Anterior cingulate cortex (tissue), 58 donors: ENCODE data around the gene WDR31.
"Not testable (repeated sequence)": the region's sequence is repeated elsewhere in the genome, so short reads cannot be mapped to it uniquely, and the experiment has no call there.

Experiments
- DNase-seq, 58 donors: peaks; one replicate each; lab custom pipeline; 2025; lab: John Stamatoyannopoulos, UW

The WDR31 gene

GRCh38 chr9:113368982-113369854 is 29.1 kb upstream of the WDR31 start:
- DNase-seq, result no peak

DNA sequence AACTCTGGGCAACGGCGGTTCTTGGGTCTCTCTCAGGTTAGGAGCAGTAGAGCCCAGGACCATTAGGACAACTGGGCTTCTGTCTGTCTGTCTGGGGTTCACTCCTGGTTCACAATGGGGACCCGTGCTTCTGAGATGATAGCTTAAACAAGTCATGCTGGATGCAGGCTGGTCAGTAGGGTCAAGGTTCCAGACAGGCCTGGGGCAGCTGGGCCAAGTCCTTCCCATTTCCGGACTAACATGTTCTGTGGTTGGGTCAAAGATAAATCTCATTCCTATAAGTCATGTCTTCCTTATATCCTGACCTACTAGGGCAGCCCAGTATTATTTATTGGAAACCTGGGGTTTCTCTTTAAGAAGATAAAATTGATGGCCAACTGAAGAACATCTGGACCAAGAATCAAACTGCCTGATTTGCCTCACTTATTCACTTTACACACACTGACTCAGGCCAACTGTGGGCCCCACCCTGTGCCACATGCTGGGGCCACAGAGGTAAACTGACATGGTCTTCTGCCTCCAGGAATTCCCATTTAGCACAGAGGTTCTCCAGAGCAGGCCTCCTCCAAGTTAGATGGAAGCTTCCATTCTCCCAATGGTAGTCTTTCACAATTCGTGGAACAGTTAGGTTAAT is 28.4 kb upstream of the WDR31 start:
- DNase-seq, result no peak

GRCh38 chr9:113365652-113366051 is 25.6 kb upstream of the WDR31 start:
- not testable (repeated sequence) for DNase-seq

GRCh38 chr9:113364951-113365350 is 24.9 kb upstream of the WDR31 start:
- no peak for DNase-seq

DNA sequence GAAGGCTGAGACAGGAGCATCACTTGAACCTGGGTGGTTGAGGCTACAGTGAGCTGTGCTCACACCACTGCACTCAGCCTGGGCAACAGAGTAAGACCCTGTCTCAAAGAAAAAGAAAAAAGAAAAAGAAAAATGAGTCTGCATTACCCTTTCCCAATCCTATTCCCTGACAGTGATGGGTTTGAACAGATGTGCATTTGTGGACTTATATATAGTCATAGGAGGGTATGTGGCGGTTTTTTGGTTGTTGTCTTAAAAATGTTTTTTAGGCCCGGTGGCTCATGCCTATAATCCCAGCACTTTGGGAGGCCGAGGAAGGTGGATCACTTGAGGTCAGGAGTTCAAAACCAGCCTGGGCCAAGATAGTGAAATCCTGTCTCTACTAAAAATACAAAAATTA is 23.3 kb upstream of the WDR31 start:
- no peak for DNase-seq

GRCh38 chr9:113361304-113362018 is 21.4 kb upstream of the WDR31 start:
- DNase-seq, result peak in 14 of 58 donors; percentile 4 to 44 (median 15)

DNA sequence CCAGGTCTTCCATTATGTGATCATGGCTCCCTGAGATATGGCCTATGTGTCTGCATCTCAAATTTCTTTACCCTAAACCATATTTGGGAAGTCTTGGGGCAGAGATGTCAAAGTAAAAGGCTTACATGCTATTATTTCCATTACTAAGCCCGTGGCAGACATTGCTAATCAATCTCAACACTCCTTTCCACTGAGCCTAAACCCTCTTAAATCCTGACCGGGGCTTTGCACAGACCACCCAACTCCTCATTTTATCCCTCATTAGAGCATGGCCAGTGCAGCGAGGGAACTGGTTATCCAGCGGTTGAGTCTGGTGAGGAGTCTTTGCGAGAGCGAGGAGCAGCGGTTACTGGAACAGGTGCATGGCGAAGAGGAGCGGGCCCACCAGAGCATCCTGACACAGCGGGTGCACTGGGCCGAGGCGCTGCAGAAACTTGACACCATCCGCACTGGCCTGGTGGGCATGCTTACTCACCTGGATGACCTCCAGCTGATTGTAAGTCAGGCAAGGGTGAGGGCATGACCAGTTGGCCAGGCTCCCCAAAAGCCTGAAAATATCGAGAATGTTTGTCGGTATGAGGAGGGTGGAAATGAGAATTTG is 20.3 kb upstream of the WDR31 start:
- DNase-seq, result no peak

- DNase-seq, result no peak
Measured at GRCh38 chr9:113359385-113359784, 19.3 kb upstream of the WDR31 start.

GRCh38 chr9:113356686-113357292 is 16.7 kb upstream of the WDR31 start:
- DNase-seq, result peak in 1 of 58 donors; percentile 32

DNA sequence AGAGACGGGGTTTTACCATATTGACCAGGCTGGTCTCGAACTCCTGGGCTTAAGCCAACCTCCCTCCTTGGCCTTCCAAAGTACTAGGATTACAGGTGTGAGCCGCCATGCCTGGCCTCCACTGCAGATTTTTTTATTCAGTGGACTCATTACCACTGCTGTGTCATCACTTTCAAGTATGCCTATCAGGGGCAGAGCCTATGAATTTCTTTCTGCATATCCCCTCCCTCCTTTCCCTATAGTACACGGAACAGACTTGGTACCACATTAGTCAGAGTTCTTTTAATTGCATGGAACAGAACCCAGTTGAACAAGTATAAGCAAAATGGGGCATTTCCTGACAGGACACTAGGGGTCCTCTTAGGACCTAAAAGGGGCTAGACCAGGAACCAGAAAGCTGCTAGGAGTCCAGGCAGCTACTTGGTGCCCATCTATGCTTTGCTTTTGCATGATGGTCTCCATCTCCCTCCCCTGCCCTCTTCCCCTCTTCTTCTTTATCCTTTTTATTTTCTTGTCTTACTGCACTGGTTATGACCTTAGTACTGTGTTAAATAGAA is 15.0 kb upstream of the WDR31 start:
- no peak for DNase-seq

- no peak for DNase-seq
Measured at GRCh38 chr9:113352411-113352810, 12.3 kb upstream of the WDR31 start.

- no peak for DNase-seq
Measured at GRCh38 chr9:113352006-113352405, 11.9 kb upstream of the WDR31 start.

DNA sequence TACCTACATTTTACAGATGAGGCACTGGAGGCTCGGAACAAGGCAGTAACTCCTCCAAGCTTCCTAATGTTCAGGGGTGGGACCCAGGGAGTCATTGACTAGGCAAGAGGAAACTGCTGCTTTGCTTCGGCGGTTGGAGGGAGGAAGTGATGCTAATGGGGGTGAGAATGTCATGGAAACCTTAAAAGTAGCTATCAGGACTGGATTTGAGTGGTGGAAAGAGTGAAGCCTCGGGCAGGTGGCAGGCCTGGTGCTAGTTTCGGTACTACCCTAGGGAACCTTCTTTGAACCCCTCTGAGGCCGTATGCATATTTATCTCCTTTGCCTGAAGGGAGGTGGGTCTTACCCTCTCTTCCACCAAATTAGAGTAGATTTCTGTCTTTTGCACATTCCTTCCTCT is 10.9 kb upstream of the WDR31 start:
- no peak for DNase-seq

DNA sequence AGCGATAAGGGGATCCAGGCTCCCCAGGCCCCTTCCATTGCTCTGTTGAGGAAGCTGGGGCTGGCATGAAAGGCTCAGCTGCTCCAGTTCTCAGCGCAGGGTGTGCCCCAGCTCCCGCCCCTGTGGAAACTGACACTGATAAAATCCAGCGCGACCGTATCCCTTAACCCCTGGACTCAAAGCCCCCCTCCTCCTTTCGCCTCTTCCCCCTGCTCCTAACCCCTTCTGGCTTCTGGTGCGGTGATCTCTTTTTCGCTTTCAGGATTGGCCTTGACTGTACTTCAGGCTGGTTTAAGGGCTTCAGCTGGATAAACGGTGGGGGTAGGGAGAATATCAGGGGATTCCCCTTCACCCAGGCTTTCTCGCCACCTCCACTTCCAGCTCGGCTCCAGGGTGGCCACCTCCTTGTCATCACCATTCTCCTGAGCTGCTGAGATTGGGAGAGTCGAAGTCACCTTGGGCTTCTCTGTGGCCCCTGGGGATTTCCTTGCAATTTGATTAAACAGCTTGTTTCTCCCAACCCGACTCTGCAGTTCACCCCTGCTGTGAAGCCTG is 10.1 kb upstream of the WDR31 start:
- no peak for DNase-seq

DNA sequence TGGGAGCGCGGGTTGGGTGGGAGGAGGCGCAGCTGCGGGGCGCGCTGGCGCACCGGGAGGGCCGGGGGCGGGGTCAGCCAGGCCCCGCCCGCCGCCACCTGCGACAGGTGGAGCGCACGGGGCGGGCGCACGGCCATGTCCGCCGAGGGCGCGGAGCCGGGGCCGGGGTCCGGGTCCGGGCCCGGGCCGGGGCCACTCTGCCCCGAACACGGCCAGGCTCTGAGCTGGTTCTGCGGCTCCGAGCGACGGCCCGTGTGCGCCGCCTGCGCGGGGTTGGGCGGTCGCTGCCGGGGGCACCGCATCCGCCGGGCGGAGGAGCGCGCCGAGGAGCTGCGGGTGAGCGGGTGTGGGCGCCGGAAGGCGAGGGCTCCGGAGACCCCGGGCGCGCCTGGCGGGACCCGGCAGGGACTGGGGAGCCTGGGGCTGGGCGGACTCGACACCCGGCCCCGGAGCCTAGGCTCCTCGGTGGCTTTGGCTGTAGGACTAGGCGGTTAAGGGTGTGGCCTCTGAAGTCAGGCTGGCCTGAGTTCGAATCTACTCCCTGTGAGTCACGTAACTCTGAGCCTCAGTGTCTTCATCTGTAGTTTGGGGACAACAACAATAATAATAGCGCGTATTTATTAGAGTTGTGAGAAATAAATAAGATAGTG is 9.5 kb upstream of the WDR31 start, which contains the start of gene BSPRY:
BSPRY (plus strand) TSS at position 97 of the 650 bp plus-strand sequence; CDS start at position 136, 39 bp downstream.
- DNase-seq, result peak in 1 of 58 donors; percentile 34

GRCh38 chr9:113349066-113349444 is 9.0 kb upstream of the WDR31 start:
- no peak for DNase-seq

GRCh38 chr9:113348437-113348836 is 8.4 kb upstream of the WDR31 start:
- no peak for DNase-seq

- DNase-seq, result no peak
Measured at GRCh38 chr9:113345671-113346070, 5.6 kb upstream of the WDR31 start.

DNA sequence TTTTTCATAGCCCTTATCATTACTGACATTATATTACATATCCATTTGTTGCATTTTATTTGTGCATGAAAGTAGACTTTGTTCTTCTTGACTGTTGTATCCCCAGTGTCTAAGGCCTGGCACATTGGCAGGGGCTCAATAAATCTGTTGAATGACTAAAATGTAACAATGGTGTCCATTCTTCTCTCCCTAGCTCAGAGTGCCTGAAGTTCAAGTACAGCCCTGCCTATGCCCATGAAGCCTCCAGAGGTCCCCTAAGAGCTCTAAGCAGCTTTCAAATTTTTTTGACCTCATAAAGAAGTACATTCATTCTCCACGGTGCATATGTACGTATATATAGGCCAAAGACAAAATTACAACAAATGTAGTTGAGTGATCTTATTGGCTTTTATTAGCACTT is 5.1 kb upstream of the WDR31 start:
- peak in 6 of 58 donors; percentile 2 to 45 (median 18) for DNase-seq
